NCI-H2081 treated with DMSO at 0.1 percent for 48 hours (cell line): ENCODE measurements around the gene NECTIN1.
"Not testable (repeated sequence)": the region's sequence is repeated elsewhere in the genome, so short reads cannot be mapped to it uniquely, and the experiment has no call there.

Source experiments
- DNase-seq: peaks from one replicate; lab custom pipeline; 2025; lab: John Stamatoyannopoulos, UW

NECTIN1 gene

GRCh38 chr11:119616586-119617339 is 112.2 kb downstream of the NECTIN1 start:
- no peak for DNase-seq

GRCh38 chr11:119615882-119616196 is 113.2 kb downstream of the NECTIN1 start:
- no peak for DNase-seq

DNA sequence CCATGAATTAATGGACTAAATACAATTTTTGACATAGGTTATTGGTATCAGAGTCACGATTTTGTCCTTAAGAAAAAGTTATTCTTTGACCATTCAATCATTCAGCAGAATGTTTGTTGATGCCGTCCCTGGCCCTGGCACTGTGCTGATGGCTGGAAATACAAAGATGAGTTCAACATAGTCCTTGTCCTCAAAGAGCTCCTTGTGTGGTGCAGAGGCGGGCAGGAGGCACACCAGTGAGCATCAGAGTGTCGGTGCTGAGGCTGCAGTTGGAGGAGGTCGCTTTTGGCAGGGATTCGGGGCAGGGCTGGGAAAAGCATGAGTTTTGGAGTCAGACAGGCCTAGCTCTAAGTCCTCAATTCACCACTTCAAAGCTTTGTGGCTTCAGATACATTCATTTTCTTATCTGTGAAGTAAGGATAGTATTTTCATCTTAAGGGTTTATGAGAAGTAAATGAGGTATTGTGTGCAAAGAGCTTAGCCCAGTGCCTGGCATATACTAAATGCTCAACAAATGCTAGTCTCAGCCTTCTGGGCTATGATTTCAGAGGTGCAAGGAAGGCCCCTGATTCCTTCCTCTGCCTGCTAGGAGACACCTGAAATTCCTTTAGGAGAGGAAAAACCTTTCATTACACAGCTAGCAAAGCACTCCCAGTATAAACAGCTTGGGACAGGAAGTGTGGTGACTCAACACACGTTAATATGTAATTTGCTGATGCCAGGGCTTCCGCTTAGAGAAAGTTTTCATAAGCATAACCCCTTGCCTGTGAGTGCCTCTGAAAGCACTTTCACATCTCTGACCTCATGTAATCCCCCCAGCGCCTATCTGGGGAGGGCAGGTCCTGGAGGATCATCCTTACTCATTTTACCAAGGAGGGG is 113.8 kb downstream of the NECTIN1 start:
- no peak for DNase-seq

- no peak for DNase-seq
Observed at GRCh38 chr11:119614222-119615002, 114.6 kb downstream of the NECTIN1 start.

DNA sequence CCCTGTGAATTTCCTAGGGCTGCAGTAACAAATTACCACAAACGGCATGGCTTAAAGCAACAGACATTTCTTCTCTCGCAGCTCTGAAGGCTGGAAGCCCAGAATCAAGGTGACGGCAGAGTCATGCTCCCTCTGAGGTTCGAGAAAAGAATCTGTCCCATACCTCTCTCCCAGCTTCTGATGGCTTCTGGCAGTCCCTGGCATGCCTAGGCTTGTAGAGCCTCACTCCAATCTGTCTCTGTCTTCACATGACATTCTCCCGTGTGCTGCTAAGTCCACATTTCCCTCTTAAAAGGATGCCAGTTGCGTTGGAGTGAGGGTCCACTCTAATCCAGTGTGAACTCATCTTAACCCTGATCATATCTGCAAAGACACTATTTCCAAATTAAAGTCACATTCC is 116.2 kb downstream of the NECTIN1 start:
- no peak for DNase-seq

DNA sequence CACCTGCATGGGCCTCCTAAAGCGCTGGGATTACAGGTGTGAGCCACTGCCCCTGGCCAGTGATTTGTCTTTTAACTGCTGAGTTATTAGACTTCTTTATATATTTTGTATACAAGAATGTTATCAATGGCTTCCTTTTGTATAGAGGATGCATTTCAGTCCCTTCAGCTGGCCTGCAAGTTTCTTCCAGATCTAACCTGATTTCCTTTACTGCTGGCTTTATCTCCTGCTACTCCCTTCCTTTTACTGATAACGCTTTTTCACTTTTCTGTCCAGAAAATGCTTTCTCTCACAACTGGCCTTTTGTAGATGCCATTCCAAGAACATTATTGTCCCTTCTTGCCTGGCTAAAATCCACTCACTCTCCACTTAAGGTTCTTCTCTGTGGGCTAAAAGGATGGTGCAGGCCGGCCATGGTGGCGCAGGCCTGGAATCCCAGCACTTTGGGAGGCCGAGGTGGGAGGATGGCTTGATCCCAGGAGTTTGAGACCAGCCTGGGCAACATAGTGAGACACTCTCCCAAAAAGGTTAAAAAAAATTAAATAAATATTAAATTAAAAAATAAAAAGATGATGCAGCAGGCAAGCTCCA is 118.1 kb downstream of the NECTIN1 start:
- no peak for DNase-seq

DNA sequence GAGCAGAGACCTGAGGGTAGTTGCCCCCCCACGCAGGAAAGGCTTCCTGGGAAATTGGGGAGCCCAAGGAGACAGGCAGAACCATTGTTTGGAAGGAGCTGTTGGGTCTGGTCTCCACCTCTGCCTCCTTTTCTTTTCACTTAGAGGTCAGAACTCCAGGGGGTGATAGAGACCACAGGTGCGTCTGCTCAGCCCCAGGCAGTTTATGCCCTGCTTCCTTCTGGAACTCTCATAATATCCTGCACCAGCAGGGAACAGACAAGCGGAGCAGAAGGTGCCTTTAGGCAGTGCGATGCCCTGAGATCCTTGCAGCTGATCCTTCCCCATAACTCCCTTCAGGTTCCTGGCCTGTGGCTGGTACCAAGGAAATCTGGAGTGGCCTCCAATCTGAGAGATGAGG is 120.2 kb downstream of the NECTIN1 start:
- no peak for DNase-seq

DNA sequence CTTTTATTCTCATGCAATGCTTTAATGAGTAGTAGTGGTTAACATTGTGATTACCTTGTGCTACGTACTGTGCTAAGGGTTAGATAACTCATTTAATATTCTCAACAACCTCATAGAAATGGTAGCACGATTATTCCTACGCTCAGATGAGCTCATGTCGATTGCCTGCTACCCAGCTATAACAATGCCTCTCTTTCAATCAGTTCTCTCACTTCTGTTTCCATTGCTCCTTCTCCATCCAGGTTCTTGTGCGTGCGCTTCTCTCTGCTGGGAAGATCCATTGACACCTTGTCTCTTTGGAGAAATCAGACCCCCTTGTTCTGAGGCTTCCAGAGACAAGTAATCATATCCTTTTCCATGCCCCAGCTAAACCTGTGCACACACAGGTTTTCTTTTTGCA is 120.8 kb downstream of the NECTIN1 start:
- DNase-seq = no peak

DNA sequence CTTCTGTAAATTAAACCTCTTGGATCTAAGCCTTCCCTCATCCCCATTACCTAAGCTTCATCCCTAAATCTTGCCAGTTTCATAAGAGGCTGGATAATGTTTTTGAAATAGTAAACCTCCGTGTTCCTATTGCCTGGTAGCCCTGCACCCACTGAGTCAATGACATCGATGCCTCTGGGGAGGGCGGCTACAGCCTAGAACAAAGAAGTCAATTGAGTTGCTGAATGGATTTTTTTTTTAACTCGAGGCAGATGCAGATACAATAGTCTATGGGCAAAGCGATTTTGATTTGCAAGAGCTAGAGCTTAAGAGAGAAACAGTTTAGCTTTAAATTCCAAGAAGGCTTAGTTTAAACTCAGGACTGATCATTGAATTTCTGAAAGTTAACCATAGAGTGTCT is 121.3 kb downstream of the NECTIN1 start:
- DNase-seq = no peak

DNA sequence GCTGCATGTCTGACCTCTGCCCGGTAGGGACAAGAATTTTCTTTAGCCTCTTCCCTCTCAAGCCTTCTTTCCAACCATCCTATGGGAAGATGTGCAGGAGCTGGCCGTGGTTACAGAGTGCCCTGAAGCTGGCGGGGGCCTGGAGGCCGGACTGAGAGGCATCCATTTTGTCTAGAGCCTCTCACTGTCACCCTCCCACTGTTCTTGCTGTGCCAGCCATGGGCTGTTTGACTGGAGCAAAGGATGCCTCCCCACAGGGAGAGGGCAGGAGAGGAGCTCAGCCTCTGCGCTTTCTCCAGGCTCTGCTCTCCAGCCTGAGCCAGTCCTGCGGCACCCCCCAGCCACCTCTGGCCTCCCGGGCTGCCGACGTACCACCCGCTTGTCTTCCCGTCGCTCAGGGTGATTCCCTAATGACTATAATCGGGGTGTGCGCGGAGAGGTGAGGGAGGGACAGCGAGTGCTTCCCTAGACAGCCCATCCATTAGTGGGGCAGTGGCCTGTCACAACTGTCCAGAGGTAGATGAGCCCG is 123.8 kb downstream of the NECTIN1 start:
- no peak for DNase-seq

- no peak for DNase-seq
Observed at GRCh38 chr11:119602745-119603373, 126.1 kb downstream of the NECTIN1 start.

DNA sequence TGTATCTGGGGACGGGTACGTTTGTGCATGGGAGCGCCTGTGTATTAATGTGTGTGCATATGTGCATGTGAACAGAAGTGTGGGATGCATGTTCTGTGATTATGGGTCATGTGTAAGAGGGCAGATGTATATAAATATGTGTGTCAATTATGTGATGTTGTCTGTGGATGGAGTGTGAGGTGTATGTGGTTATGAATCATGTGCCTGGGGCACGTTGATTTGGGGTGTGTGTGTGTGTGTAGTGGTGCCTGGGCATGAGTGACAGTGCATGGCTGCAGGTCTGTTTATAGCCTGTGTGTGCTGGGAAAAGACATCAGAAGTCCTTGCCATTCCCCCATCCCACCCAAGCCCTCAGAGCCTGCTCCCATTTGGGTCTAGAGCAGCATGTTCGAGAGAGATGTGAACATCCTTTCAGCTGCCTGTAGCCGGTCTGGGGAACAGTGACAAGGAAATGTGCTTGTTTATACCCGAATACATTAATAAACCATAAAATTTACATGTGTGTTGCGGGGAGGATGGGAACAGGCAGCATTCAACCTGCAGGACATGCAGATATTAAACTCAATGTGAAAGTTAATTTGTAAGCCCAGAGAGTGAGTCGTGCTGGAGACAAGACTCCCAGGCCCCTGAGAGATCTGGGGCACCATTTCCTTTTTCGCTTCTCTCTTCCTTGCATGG is 129.0 kb downstream of the NECTIN1 start:
- no peak for DNase-seq

DNA sequence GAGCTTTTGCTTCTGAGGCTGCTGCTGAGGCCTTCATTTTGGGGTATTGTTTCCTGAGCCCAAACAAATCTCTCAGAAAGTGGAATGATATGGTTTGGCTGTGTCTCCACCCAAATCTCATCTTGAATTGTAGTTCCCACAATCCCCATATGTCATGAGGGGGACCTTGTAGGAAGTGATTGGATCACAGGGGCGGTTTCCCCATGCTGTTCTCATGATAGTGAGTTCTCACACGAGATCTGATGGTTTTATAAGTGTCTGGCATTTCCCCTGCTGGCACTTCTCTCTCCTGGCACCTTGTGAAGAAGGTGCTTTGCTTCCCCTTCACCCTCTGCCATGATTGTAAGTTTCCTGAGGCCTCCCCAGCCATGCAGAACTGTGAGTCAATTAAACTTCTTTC is 133.1 kb downstream of the NECTIN1 start:
- DNase-seq = not testable (repeated sequence)

- DNase-seq = no peak
Observed at GRCh38 chr11:119594639-119595249, 134.3 kb downstream of the NECTIN1 start.

DNA sequence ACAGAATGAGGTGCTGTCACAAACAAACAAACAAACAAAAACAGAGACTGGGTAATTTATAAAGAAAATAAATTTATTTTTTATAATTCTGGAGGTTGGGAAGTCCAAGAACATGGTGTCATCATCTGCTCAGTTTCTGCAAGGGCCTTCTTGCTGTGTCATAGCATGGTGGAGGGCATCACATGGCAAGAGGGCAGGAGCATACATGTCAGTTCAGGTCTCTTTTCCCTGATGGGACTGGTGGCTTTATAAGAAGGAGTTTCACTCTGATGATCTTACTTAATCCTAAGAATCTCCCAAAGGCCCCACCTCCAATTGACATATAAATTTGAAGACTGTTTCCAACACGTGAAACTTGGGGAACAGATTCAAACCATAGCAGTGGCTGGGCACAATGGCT is 135.7 kb downstream of the NECTIN1 start:
- DNase-seq = no peak

DNA sequence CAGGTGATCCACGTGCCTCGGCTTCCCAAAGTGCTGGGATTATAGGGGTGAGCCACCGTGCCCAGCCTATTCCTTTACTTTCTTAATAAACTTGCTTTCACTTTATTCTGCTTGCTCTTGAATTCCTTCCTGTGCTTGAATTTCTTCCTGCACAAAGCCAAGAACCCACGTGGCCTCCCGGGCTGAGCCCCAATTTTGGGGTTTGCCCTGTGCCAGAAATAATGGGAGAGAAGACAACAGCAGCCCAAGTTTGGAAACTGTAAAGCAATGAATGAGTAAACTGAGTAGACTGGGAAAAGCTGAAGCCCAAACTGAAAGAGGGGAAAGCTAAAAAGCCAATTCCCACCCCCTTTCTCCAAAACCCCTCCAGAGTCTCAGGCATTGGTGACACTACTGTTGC is 136.4 kb downstream of the NECTIN1 start:
- no peak for DNase-seq

DNA sequence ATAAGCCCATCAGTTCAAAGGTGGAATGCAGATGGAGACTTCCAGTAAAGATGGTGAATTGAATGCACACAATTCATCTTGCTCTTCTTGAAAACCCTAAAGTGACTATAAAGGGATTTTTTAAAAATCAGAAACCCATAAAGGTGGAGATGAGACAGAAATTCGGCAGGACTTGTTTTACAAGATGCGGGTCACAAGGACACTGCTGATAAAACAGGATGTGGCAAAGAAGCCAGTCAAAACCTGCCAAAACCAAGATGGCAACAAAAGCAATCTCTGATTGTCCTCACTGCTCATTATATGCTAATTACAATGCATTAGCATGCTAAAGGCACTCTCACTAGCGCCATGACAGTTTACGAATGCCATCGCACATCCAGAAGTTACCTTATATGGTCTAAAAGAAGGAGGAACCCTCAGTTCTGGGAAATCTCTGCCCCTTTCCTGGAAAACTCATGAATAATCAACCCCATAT is 137.1 kb downstream of the NECTIN1 start:
- DNase-seq = no peak

- no peak for DNase-seq
Observed at GRCh38 chr11:119590651-119591351, 138.2 kb downstream of the NECTIN1 start.

GRCh38 chr11:119589001-119589400 is 140.0 kb downstream of the NECTIN1 start:
- no peak for DNase-seq
